ENCODE data around the gene CD14. TPM values are rescaled to one million over a fixed set of nuclear protein-coding genes. Genes with fewer than 3 reads are reported as not detected.

CD14 gene
- total RNA-seq (2022; extraction: Qiagen RNA extraction) = 4.2 to 5.3 TPM (median 4.5 TPM) in 5 replicates

GRCh38 chr5:140633021-140633471 is at the start of gene CD14:
Gene CD14 (minus strand): TSS chr5:140633175. CDS start chr5:140633071, 104 bp downstream.

GRCh38 chr5:140673187-140673976 is 40.4 kb upstream of the CD14 start, which contains the start of gene DND1:
Gene DND1 (minus strand): TSS chr5:140673576. CDS start chr5:140673542, 34 bp downstream.

GRCh38 chr5:140664359-140665119 is 31.6 kb upstream of the CD14 start, which contains the start of gene WDR55:
Gene WDR55 (plus strand): TSS chr5:140664904. CDS start chr5:140664913, 9 bp downstream.

GRCh38 chr5:140639148-140639981 is 6.4 kb upstream of the CD14 start, which contains the start of gene TMCO6:
Gene TMCO6 (plus strand): TSS chr5:140639451. CDS start chr5:140639528, 77 bp downstream.

Other genes with a start within 250 kb of the CD14 start
- 43.6 to 55.0 TPM (median 52.7 TPM) in 5 replicates for gene ANKHD1, start 231.3 kb downstream of the CD14 start, total RNA-seq (2022; extraction: Qiagen RNA extraction)
- 0.44 to 2.1 TPM (median 1.7 TPM) in 5 replicates for gene EIF4EBP3, start 85.5 kb downstream of the CD14 start, total RNA-seq (2022; extraction: Qiagen RNA extraction)
- gene SRA1, start 75.7 kb downstream of the CD14 start, total RNA-seq (2022; extraction: Qiagen RNA extraction) = 38.3 to 55.1 TPM (median 43.8 TPM) in 5 replicates
- 6.2 to 7.7 TPM (median 7.1 TPM) in 5 replicates for gene APBB3, start 68.6 kb downstream of the CD14 start, total RNA-seq (2022; extraction: Qiagen RNA extraction)
- 73.2 to 84.8 TPM (median 79.4 TPM) in 5 replicates for gene SLC35A4, start 68.3 kb downstream of the CD14 start, total RNA-seq (2022; extraction: Qiagen RNA extraction)
- 11.6 to 17.6 TPM (median 14.7 TPM) in 5 replicates for gene TMCO6, start 6.3 kb upstream of the CD14 start, total RNA-seq (2022; extraction: Qiagen RNA extraction)
- gene NDUFA2, start 14.5 kb upstream of the CD14 start, total RNA-seq (2022; extraction: Qiagen RNA extraction) = 101 to 133 TPM (median 119 TPM) in 5 replicates
- 83.4 to 125 TPM (median 91.1 TPM) in 5 replicates for gene IK, start 14.7 kb upstream of the CD14 start, total RNA-seq (2022; extraction: Qiagen RNA extraction)
- gene WDR55, start 31.7 kb upstream of the CD14 start, total RNA-seq (2022; extraction: Qiagen RNA extraction) = 27.6 to 30.9 TPM (median 29.4 TPM) in 5 replicates
- gene DND1, start 40.4 kb upstream of the CD14 start, total RNA-seq (2022; extraction: Qiagen RNA extraction) = 0.44 to 1.0 TPM (median 0.92 TPM) in 5 replicates
- gene HARS1, start 58.2 kb upstream of the CD14 start, total RNA-seq (2022; extraction: Qiagen RNA extraction) = 75.2 to 87.0 TPM (median 79.6 TPM) in 5 replicates
- gene HARS2, start 58.3 kb upstream of the CD14 start, total RNA-seq (2022; extraction: Qiagen RNA extraction) = 33.5 to 42.3 TPM (median 40.2 TPM) in 5 replicates
- 80.9 to 136 TPM (median 89.0 TPM) in 5 replicates for gene ZMAT2, start 67.3 kb upstream of the CD14 start, total RNA-seq (2022; extraction: Qiagen RNA extraction)
- 0.10 to 0.27 TPM (median 0.19 TPM) in 5 replicates for gene PCDHA1, start 153.0 kb upstream of the CD14 start, total RNA-seq (2022; extraction: Qiagen RNA extraction)
- gene PCDHA2, start 161.7 kb upstream of the CD14 start, total RNA-seq (2022; extraction: Qiagen RNA extraction) = 0.05 to 0.08 TPM (median 0.05 TPM) in 4 of 5 replicates, not detected in the other
- gene PCDHA3, start 167.9 kb upstream of the CD14 start, total RNA-seq (2022; extraction: Qiagen RNA extraction) = 0.88 to 1.1 TPM (median 0.96 TPM) in 5 replicates
- 1.5 to 2.2 TPM (median 1.6 TPM) in 5 replicates for gene PCDHA4, start 173.9 kb upstream of the CD14 start, total RNA-seq (2022; extraction: Qiagen RNA extraction)
- gene PCDHA5, start 188.4 kb upstream of the CD14 start, total RNA-seq (2022; extraction: Qiagen RNA extraction) = 0.47 to 0.79 TPM (median 0.70 TPM) in 5 replicates
- 0.03 to 0.07 TPM (median 0.05 TPM) in 4 of 5 replicates, not detected in the other for gene PCDHA6, start 194.8 kb upstream of the CD14 start, total RNA-seq (2022; extraction: Qiagen RNA extraction)
- 0.06 to 0.15 TPM (median 0.12 TPM) in 5 replicates for gene PCDHA7, start 201.1 kb upstream of the CD14 start, total RNA-seq (2022; extraction: Qiagen RNA extraction)
- gene PCDHA8, start 208.0 kb upstream of the CD14 start, total RNA-seq (2022; extraction: Qiagen RNA extraction) = 0.02 to 0.13 TPM (median 0.05 TPM) in 5 replicates
- gene PCDHA9, start 215.2 kb upstream of the CD14 start, total RNA-seq (2022; extraction: Qiagen RNA extraction) = 0.01 TPM in 1 of 5 replicates, not detected in the others
- 0.01 to 0.02 TPM (median 0.02 TPM) in 3 of 5 replicates, not detected in the others for gene PCDHA10, start 222.7 kb upstream of the CD14 start, total RNA-seq (2022; extraction: Qiagen RNA extraction)
- 0.08 to 0.40 TPM (median 0.10 TPM) in 5 replicates for gene PCDHA11, start 235.8 kb upstream of the CD14 start, total RNA-seq (2022; extraction: Qiagen RNA extraction)
- 2.6 to 3.4 TPM (median 3.0 TPM) in 5 replicates for gene PCDHA12, start 242.1 kb upstream of the CD14 start, total RNA-seq (2022; extraction: Qiagen RNA extraction)
- gene PCDHA13, start 248.9 kb upstream of the CD14 start, total RNA-seq (2022; extraction: Qiagen RNA extraction) = 0.05 to 0.20 TPM (median 0.06 TPM) in 3 of 5 replicates, not detected in the others